Measurements from ENCODE around the gene HSPA13. TPM values are rescaled to one million over a fixed set of nuclear protein-coding genes. Genes with fewer than 3 reads are reported as not detected.

The HSPA13 gene
- total and polyA plus RNA-seq, 10 of the 15 experiments (the other 5 are each of a cell fraction or from before 2014, with no cell fraction given) = 10.0 to 26.9 (median 18.6) TPM

- TF ChIP-seq REST (IDR thresholded peaks at IDR 0.05; ENCODE audit: low read depth, low read length) (no peak), YY1 (IDR thresholded peaks at IDR 0.05; ENCODE audit: low read depth, low read length) (peak; percentile 86), RAD21 (IDR thresholded peaks at IDR 0.05; ENCODE audit: insufficient read depth, low read depth, low read length) (no peak), RB1 (IDR thresholded peaks at IDR 0.05; ENCODE audit: borderline replicate concordance) (peak; percentile 79; the same call in 1 of the 2 replicates), TARDBP (IDR thresholded peaks at IDR 0.05; ENCODE audit: borderline replicate concordance) (peak; percentile 94; the same call in 1 of the 2 replicates), ZNF622 (IDR thresholded peaks at IDR 0.05) (no peak), NFIC (IDR thresholded peaks at IDR 0.05; ENCODE audit: low read depth, low read length) (no peak), JUND (IDR thresholded peaks at IDR 0.05; ENCODE audit: low read depth, low read length) (no peak), POLR2AphosphoS5 (IDR thresholded peaks at IDR 0.05; ENCODE audit: low read length) (peak; percentile 72), CHD4 (IDR thresholded peaks at IDR 0.05) (no peak), SIN3A (IDR thresholded peaks at IDR 0.05; ENCODE audit: low read depth, low read length) (peak; percentile 78; the same call in 1 of the 2 replicates), SRF (IDR thresholded peaks at IDR 0.05; ENCODE audit: low read depth in 2 of 2, low read length in 2 of 2) (no peak), PRDM15 (CRISPR knock-in tag; IDR thresholded peaks at IDR 0.05) (no peak), SMAD1 (IDR thresholded peaks at IDR 0.05; ENCODE audit: low read depth, partially characterized antibody) (no peak), EP300 (IDR thresholded peaks at IDR 0.05; ENCODE audit: borderline replicate concordance in 1 of 2, control insufficient read depth in 1 of 2, low read depth in 2 of 2, low read length in 2 of 2) (no peak), STAT3 (IDR thresholded peaks at IDR 0.05; ENCODE audit: low read depth, low read length) (no peak), ZNF24 (IDR thresholded peaks at IDR 0.05) (no peak), POLR2AphosphoS2 (IDR thresholded peaks at IDR 0.05; ENCODE audit: low read depth, low read length) (0 out of 2 replicates have a peak, but pooled peaks have one; percentile 51)
- TF ChIP-seq, protein P1, sequence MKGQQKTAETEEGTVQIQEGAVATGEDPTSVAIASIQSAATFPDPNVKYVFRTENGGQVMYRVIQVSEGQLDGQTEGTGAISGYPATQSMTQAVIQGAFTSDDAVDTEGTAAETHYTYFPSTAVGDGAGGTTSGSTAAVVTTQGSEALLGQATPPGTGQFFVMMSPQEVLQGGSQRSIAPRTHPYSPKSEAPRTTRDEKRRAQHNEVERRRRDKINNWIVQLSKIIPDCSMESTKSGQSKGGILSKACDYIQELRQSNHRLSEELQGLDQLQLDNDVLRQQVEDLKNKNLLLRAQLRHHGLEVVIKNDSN (IDR thresholded peaks at IDR 0.05; ENCODE audit: borderline replicate concordance, extremely low read length, insufficient read depth, low read depth, low read length) = no peak
Measured at GRCh38 chr21:14382835-14383595, at the start of gene HSPA13 (continued).

Measured in GM12878 (cell line).